Fibroblast of villous mesenchyme (primary cell): ENCODE data around the gene IRF7. TPM values are rescaled to one million over a fixed set of nuclear protein-coding genes. Genes with fewer than 3 reads are reported as not detected.

Source experiments
- DNase-seq: peaks from one replicate; pipeline ENCODE4 v3.0.0-alpha.2; 2010; ENCODE audit warnings: low read depth
- H3K4me3 ChIP-seq: 2 replicates; pipeline ENCODE4 v1.5.1; 2011; ENCODE audit warnings: low read depth, mild to moderate bottlenecking, low read length
- CTCF ChIP-seq: IDR thresholded peaks from 2 replicates; pipeline ENCODE4 v1.5.1; 2012; ENCODE audit warnings: low read depth, mild to moderate bottlenecking, low read length; ENCODE audit not compliant: insufficient read depth
- total RNA-seq: library from RNA; depleted of rRNA; stranded (reverse); fragments of >200 nt; gene quantifications from 2 replicates; pipeline ENCODE4 v1.2.3, GENCODE V29; 2012

Gene IRF7
- total RNA-seq, 1 donor = 8.2 TPM

- no peak for DNase-seq
- no peak for TF ChIP-seq CTCF
- H3K4me3 ChIP-seq = no peak overlapping the region
These were observed 19.4 kb downstream of the IRF7 start for GRCh38 chr11:596374-596773.

DNA sequence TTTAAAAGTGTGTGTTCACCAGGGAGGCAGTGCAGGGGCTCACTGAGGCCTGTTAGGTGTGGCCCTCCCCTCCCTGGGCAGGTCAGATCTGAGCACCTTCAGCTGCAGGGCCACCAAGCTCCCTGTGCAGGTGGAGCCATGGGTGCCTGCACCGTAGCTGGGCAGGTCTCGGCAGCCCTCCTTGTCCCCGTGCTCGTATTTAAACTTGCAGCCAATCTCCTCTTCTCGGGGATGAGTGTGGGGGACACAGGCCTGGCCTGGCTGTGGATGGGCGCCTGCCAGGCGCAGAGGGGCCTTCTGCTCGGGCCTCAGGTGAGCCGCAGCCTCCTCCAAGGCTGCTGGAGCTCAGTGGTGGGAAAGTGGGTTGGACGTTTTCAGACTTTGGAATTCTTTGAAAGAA is 20.4 kb downstream of the IRF7 start:
- no peak for TF ChIP-seq CTCF
- H3K4me3 ChIP-seq = no peak overlapping the region
- no peak for DNase-seq

DNA sequence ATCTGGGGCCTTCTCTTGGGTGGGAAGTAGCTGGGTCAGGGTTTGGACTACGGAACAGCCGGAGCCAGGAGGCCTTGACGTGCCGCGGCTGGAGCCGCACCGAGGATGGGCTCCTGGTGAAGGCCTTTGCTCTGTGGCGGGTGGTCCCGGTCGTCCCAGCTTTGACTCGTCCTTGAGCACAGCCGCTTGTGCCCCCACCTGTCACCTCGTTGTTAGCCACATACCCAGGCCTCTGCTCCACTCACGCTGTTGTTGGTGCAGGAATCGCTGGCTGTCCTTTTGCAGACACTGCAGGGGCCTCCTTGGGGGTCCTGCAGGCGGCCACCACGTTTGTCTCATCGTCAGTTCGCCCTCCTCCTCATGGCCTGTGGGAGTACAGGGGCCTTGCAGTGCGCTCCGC is 22.4 kb downstream of the IRF7 start:
- no peak for TF ChIP-seq CTCF
- DNase-seq = no peak
- no peak overlapping the region for H3K4me3 ChIP-seq

- no peak overlapping the region for H3K4me3 ChIP-seq
- TF ChIP-seq CTCF = no peak
- DNase-seq = no peak
These were observed 22.8 kb downstream of the IRF7 start for GRCh38 chr11:592918-593317.

DNA sequence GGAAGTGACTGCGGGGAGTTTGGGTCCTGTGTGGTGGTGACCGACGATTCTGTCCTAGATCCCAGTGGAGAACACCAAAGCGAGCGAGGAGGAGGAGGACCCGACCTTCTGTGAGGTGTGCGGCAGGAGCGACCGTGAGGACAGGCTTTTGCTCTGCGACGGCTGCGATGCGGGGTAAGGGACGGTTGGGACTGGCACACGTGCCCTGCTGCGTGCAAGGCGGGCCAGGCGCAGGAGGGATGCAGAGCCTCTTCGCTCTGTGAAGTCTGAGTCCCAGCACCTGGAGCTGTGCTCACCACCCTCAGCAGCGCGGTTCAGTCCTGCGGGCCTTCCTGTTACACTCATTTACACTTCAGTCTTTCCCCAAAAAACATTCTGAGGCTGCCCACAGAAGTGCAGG is 23.2 kb downstream of the IRF7 start:
- DNase-seq = no peak
- no peak for TF ChIP-seq CTCF
- no peak overlapping the region for H3K4me3 ChIP-seq

- no peak for TF ChIP-seq CTCF
- H3K4me3 ChIP-seq = no peak overlapping the region
These were observed 24.8 kb downstream of the IRF7 start for GRCh38 chr11:590997-591396.

DNA sequence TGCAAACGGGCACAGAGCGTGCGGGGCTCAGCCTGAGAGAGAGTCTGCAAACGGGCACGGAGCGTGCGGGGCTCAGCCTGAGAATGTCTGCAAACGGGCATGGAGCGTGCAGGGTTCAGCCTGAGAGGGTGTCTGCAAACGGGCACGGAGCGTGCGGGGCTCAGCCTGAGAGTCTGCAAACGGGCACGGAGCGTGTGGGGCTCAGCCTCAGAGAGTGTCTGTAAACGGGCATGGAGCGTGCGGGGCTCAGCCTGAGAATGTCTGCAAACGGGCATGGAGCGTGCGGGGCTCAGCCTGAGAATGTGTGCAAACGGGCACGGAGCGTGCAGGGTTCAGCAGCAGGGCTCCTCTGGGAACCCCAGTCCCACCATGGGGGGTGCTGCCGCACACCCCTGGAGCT is 26.0 kb downstream of the IRF7 start:
- TF ChIP-seq CTCF = no peak

More at GRCh38 chr11:590997-591396, 24.8 kb downstream of the IRF7 start:
- no peak for DNase-seq

More for the DNA sequence above, 26.0 kb downstream of the IRF7 start:
- DNase-seq = no peak
- H3K4me3 ChIP-seq = no peak overlapping the region
